Activated CD4-positive, alpha-beta T cell treated with anti-CD3 and anti-CD28 coated beads, Interleukin-2, amount 10 ng/mL, durations not matched to agents 24 days and 14 days (primary cell): ENCODE data around the gene SPATA13. TPM values are rescaled to one million over a fixed set of nuclear protein-coding genes. Genes with fewer than 3 reads are reported as not detected.

Experiments
- DNase-seq: peaks from one replicate; pipeline ENCODE4 v3.0.0; 2022
- H3K27ac Mint-ChIP-seq: one replicate; pipeline ENCODE4 v1.8.0; 2022; ENCODE audit warnings: mild to moderate bottlenecking, mixed read lengths
- H3K27me3 Mint-ChIP-seq: one replicate; pipeline ENCODE4 v1.8.0; 2022; ENCODE audit warnings: mixed read lengths
- H3K36me3 Mint-ChIP-seq: one replicate; pipeline ENCODE4 v1.8.0; 2022; ENCODE audit warnings: low read depth, mild to moderate bottlenecking, mixed read lengths
- H3K4me1 Mint-ChIP-seq: one replicate; pipeline ENCODE4 v1.8.0; 2021; ENCODE audit warnings: mixed read lengths
- H3K4me3 Mint-ChIP-seq: one replicate; pipeline ENCODE4 v1.8.0; 2022; ENCODE audit warnings: mild to moderate bottlenecking, moderate library complexity, mixed read lengths
- H3K9me3 Mint-ChIP-seq: one replicate; pipeline ENCODE4 v1.8.0; 2021; ENCODE audit warnings: mixed read lengths
- intact Hi-C: fragments of 100-400 bp; cut with micrococcal nuclease; formaldehyde crosslinking; loops from one replicate; pipeline ENCODE4 v1.15.1; 2023
- total RNA-seq: library from RNA; stranded (reverse); gene quantifications from 2 replicates; pipeline ENCODE4 v1.2.3, GENCODE V29; 2022

The SPATA13 gene
- total RNA-seq, 1 donor from 2014 or later: 43.6 TPM

- H3K36me3 Mint-ChIP-seq: peaks cover 47% of the 10 kb centered on the region
Measured at GRCh38 chr13:24253520-24254145, 93.1 kb downstream of the SPATA13 start.

DNA sequence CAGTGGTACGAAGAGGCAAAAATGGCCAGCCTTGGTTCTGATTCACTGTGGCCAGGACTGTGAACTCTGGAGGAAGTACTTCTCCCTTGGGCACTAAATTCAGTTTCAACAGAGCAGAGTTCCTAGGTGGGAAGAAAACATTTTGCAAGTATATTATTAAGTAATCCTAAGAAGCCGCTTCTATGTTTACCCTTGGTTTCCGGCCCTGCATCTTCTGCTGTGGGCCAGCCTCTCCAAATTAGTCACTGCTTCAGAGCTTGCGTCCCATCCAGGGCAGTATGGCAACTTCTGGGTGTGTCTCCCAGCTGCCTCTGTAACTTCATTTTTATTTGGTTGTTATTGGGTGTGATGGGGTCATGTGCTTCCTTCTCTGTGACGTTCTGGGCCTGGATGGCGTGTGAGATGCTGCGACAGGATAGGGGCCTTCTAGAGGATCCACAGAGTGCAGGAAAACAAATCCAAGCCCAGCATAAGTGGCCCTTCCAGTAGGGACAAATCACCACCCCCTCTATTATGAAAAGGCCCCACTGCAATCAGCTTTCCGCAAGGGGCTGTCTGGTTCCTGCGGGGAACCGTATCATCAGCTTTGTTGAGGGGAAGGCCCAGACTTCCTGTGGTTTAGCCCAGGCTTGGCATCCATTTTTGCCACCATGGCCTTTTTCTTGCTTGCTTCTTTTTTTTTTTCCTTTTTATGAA lies 93.8 kb downstream of the SPATA13 start:
- peaks cover 66% of the 10 kb centered on the region for H3K4me1 Mint-ChIP-seq
- H3K27me3 Mint-ChIP-seq: no peaks in the 10 kb centered on the region
- peaks cover 52% of the 10 kb centered on the region for H3K36me3 Mint-ChIP-seq
- peak overlapping the region; percentile 81 for H3K4me3 Mint-ChIP-seq
- no peaks in the 10 kb centered on the region for H3K9me3 Mint-ChIP-seq
- intact Hi-C loops: loop anchor here (5.0 kb wide), 1 partner anchor 258 kb away; the partner anchor contains the start of gene PARP4
- peak overlapping the region; percentile 97 for H3K27ac Mint-ChIP-seq
- DNase-seq: peak; percentile 85

More at GRCh38 chr13:24253520-24254145, 93.1 kb downstream of the SPATA13 start:
- Mint-ChIP-seq H3K9me3 (no peaks in the 10 kb centered on the region), H3K4me1 (peaks cover 62% of the 10 kb centered on the region), H3K27me3 (no peaks in the 10 kb centered on the region), H3K4me3 (peak overlapping the region; percentile 81), H3K27ac (peak overlapping the region; percentile 97)
- DNase-seq: peak; percentile 73
- intact Hi-C loops: loop anchor here (5.0 kb wide), 1 partner anchor 259 kb away; the partner anchor contains the start of gene PARP4

GRCh38 chr13:24257497-24257896 lies 97.0 kb downstream of the SPATA13 start:
- Mint-ChIP-seq H3K36me3 (peaks cover 57% of the 10 kb centered on the region), H3K9me3 (no peaks in the 10 kb centered on the region), H3K27ac (no peak overlapping the region), H3K4me1 (peaks cover 66% of the 10 kb centered on the region), H3K27me3 (no peaks in the 10 kb centered on the region), H3K4me3 (no peak overlapping the region)
- intact Hi-C loops: no loop called here
- DNase-seq: no peak

DNA sequence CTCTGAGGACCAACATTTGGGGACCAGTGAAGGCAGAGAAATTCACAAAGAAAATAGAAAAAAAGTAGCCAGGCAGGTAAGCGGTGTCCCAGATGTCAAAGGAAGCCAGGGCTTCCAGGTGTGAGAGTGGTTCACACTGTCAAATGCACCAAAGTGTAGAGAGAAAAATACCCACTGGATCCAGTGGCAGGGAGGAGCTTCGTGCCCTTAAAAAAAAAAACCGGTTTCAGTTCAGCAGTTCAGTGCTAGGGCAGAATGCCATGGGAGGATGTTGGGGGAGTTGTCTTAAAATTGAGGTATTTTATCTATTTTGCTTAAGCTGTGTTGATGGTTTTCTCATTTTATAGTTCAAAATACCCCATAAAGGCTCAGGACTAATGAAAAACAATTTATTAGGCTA lies 101.0 kb downstream of the SPATA13 start:
- peak overlapping the region; percentile 63 for H3K4me3 Mint-ChIP-seq
- intact Hi-C loops: no loop called here
- peaks cover 72% of the 10 kb centered on the region for H3K4me1 Mint-ChIP-seq
- H3K9me3 Mint-ChIP-seq: no peaks in the 10 kb centered on the region
- no peaks in the 10 kb centered on the region for H3K27me3 Mint-ChIP-seq
- H3K27ac Mint-ChIP-seq: peak overlapping the region; percentile 67
- peaks cover 41% of the 10 kb centered on the region for H3K36me3 Mint-ChIP-seq
- DNase-seq: peak; percentile 81

GRCh38 chr13:24263632-24264031 lies 103.1 kb downstream of the SPATA13 start:
- peaks cover 40% of the 10 kb centered on the region for H3K36me3 Mint-ChIP-seq
- peaks cover 85% of the 10 kb centered on the region for H3K4me1 Mint-ChIP-seq
- no peaks in the 10 kb centered on the region for H3K9me3 Mint-ChIP-seq
- DNase-seq: peak; percentile 61
- intact Hi-C loops: loop anchor here (1.0 kb wide), 2 partner anchors 8 to 12 kb away; no protein-coding TSS in a partner anchor
- H3K27ac Mint-ChIP-seq: peak overlapping the region; percentile 66
- no peaks in the 10 kb centered on the region for H3K27me3 Mint-ChIP-seq
- H3K4me3 Mint-ChIP-seq: peak overlapping the region; percentile 78

GRCh38 chr13:24264976-24265375 lies 104.5 kb downstream of the SPATA13 start:
- Mint-ChIP-seq H3K9me3 (no peaks in the 10 kb centered on the region), H3K4me1 (peaks cover 87% of the 10 kb centered on the region), H3K27me3 (no peaks in the 10 kb centered on the region), H3K4me3 (peak overlapping the region; percentile 78), H3K27ac (peak overlapping the region; percentile 66), H3K36me3 (peaks cover 34% of the 10 kb centered on the region)
- DNase-seq: peak; percentile 94
- intact Hi-C loops: loop anchor here (5.0 kb wide), 1 partner anchor 888 kb away; no protein-coding TSS in a partner anchor

GRCh38 chr13:24265453-24265852 lies 104.9 kb downstream of the SPATA13 start:
- Mint-ChIP-seq H3K36me3 (peaks cover 32% of the 10 kb centered on the region), H3K27ac (peak overlapping the region; percentile 66), H3K4me1 (peaks cover 85% of the 10 kb centered on the region), H3K27me3 (no peaks in the 10 kb centered on the region), H3K9me3 (no peaks in the 10 kb centered on the region), H3K4me3 (peak overlapping the region; percentile 78)
- intact Hi-C loops: loop anchor here (5.0 kb wide), 1 partner anchor 888 kb away; no protein-coding TSS in a partner anchor
- DNase-seq: no peak

DNA sequence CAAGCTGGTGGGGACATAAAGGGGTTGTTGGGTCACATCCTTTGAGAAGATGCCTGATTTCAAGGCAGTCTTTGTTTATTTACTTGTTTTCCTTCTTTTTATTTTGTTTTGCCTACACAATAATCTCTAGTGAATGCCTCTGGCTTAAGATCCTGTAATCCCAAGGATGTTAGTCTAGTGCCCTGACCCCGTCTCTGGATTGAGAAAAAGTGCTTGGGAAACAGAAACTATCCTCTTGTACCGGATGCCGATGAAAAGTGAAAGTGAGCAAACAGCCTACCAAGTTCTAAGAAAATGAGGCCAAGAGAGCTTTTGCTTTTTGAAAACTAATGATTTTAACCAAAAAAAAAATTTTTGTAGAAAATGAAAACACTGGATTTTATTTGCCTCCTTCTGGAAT lies 106.8 kb downstream of the SPATA13 start:
- Mint-ChIP-seq H3K27me3 (peaks cover 2% of the 10 kb centered on the region), H3K4me1 (peaks cover 84% of the 10 kb centered on the region), H3K36me3 (peaks cover 26% of the 10 kb centered on the region), H3K9me3 (no peaks in the 10 kb centered on the region), H3K4me3 (peak overlapping the region; percentile 82), H3K27ac (peak overlapping the region; percentile 90)
- DNase-seq: peak; percentile 86
- intact Hi-C loops: loop anchor here (5.0 kb wide), 1 partner anchor 890 kb away; no protein-coding TSS in a partner anchor

GRCh38 chr13:24267801-24268200 lies 107.3 kb downstream of the SPATA13 start:
- Mint-ChIP-seq H3K27me3 (peaks cover 2% of the 10 kb centered on the region), H3K4me1 (peaks cover 84% of the 10 kb centered on the region), H3K4me3 (peak overlapping the region; percentile 82), H3K9me3 (no peaks in the 10 kb centered on the region), H3K27ac (peak overlapping the region; percentile 90), H3K36me3 (peaks cover 26% of the 10 kb centered on the region)
- intact Hi-C loops: loop anchor here (5.0 kb wide), 1 partner anchor 890 kb away; no protein-coding TSS in a partner anchor
- DNase-seq: no peak

DNA sequence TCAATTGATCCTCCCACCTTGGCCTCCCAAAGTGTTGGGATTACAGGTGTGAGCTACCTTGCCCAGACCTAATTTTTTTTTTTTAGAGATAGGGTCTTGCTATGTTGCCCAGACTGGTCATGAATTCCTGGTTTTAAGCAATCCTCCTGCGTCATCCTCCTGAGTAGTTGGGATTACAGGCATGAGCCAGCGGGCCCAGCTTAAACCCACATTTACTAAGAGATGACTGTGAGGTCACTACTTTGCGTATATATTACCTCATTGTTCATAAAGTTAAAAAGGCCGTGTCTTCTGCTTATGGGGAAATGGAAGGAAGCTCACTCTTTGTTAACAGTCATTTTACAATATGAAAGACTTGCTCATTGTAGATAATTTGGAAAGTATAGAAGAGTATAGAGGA lies 109.3 kb downstream of the SPATA13 start:
- H3K4me1 Mint-ChIP-seq: peaks cover 84% of the 10 kb centered on the region
- H3K27ac Mint-ChIP-seq: peak overlapping the region; percentile 96
- DNase-seq: no peak
- intact Hi-C loops: loop anchor here (5.0 to 10.0 kb wide), 3 partner anchors 308 to 1015 kb away; partner anchors contain the start of gene MTMR6
- peak overlapping the region; percentile 91 for H3K4me3 Mint-ChIP-seq
- no peaks in the 10 kb centered on the region for H3K9me3 Mint-ChIP-seq
- H3K36me3 Mint-ChIP-seq: peaks cover 26% of the 10 kb centered on the region
- peaks cover 2% of the 10 kb centered on the region for H3K27me3 Mint-ChIP-seq

DNA sequence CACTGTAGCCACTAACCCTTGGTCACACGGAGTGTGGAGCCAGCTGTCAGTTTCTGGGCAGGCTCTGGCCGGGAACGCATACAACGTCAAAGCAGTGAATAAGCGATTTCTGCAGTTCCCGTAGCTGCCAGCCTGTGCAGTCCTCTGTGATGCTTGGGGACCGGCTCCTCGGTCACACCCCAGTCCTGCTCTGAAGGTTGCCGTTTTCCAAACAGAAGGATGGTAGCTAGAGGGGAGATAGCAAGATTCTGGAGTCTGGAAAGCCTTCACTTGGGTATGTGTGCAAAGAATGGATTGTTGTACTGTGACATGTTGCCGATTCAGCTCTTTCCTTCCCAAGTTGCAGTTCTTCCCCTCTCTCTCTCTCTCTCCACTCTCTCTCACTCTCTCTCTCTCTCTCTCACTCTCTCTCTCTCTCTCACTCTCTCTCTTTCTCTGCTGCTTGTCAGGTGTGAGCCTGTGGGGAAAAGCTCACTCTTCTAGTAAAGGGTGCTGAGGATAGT lies 110.2 kb downstream of the SPATA13 start:
- Mint-ChIP-seq H3K9me3 (no peaks in the 10 kb centered on the region), H3K27me3 (peaks cover 2% of the 10 kb centered on the region), H3K27ac (peak overlapping the region; percentile 96), H3K4me3 (peak overlapping the region; percentile 91), H3K36me3 (peaks cover 23% of the 10 kb centered on the region), H3K4me1 (peaks cover 82% of the 10 kb centered on the region)
- intact Hi-C loops: loop anchor here (1.0 to 10.0 kb wide), 3 partner anchors 7 to 1014 kb away; partner anchors contain the start of gene MTMR6
- peak; percentile 89 for DNase-seq

DNA sequence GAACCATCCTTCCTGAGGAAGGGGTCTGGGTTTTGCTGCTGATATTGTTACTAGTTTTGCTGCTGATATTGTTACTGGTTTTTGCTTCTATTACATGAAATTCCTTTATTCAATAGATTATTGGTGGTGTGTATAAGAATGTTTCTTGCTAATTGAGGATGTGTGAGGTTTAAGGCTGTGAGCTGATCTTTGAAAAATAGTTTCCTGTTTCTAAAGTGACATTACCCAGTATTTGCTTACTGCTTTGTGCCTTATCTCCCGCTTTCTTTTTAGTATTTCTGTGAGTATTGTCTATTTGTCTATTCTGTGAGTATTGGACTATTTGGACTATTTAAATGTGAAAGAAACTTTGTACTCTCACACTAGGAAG lies 110.7 kb downstream of the SPATA13 start:
- intact Hi-C loops: loop anchor here (1.0 to 10.0 kb wide), 3 partner anchors 8 to 1014 kb away; partner anchors contain the start of gene MTMR6
- Mint-ChIP-seq H3K4me3 (peak overlapping the region; percentile 91), H3K27me3 (peaks cover 2% of the 10 kb centered on the region), H3K9me3 (no peaks in the 10 kb centered on the region), H3K36me3 (peaks cover 22% of the 10 kb centered on the region), H3K4me1 (peaks cover 83% of the 10 kb centered on the region), H3K27ac (peak overlapping the region; percentile 96)
- no peak for DNase-seq

DNA sequence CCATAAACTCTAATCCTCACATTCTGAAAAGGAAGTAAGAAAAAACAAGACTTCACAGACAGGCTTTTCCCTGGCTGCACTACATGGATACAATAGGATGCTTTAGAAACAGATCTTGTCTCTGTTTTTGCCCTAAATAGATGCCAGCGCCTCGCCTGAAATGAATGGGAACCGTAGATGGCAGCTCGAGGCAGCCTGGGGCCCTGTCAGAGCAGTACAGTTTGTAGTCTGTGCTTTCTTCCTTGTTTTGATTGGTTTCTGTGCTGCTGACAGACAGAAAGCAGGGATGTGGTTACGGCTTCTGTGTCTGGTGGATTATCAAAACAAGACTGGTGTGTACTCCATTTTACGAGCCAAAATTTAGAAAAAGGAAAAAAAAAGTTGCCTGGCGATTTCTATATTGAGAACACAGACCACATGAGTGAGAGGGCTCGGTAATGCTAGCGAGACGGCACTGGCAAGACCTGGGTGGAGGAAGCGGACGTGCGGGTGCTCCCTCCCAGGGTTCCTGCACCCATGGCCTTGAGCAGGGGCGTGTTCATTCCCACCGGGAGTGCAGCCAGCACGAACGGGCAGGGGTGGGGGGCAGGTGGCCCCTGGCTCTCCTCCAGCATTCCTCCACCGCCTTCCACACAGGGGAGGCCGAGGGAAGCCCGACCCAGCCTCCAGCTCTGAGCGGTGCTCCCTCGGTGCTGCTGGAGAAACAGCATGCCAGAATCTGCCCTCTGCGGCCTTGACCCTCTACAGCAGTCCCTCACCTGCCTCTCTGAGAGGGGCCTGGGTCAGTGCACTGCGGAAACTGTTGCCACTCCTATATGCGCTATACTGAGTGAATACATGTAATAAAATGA lies 111.3 kb downstream of the SPATA13 start:
- DNase-seq: peak; percentile 90
- intact Hi-C loops: loop anchor here (1.0 to 10.0 kb wide), 3 partner anchors 9 to 1013 kb away; partner anchors contain the start of gene MTMR6
- H3K9me3 Mint-ChIP-seq: no peaks in the 10 kb centered on the region
- peak overlapping the region; percentile 91 for H3K4me3 Mint-ChIP-seq
- H3K36me3 Mint-ChIP-seq: peaks cover 23% of the 10 kb centered on the region
- peak overlapping the region; percentile 96 for H3K27ac Mint-ChIP-seq
- peaks cover 82% of the 10 kb centered on the region for H3K4me1 Mint-ChIP-seq
- H3K27me3 Mint-ChIP-seq: peaks cover 2% of the 10 kb centered on the region
